HL-60 (cell line): ENCODE measurements around the gene CTNNA3.

ENCODE experiments used
- DNase-seq, 2 experiments: peaks; one replicate each; pipeline ENCODE4 v3.0.0-alpha.2; 2010 to 2020; ENCODE audit warnings: low read depth in 1 of 2, low spot score in 1 of 2
- H3K27ac ChIP-seq: fragments of 250-450 bp; sonication (Bioruptor Pico); replicated peaks from 2 replicates; pipeline ENCODE4 v1.5.1; 2020; ENCODE audit warnings: mild to moderate bottlenecking, moderate library complexity
- H3K27me3 ChIP-seq: fragments of 250-450 bp; sonication (Bioruptor Pico); 2 replicates; pipeline ENCODE4 v1.5.1; 2021; ENCODE audit warnings: mild to moderate bottlenecking, moderate library complexity; ENCODE audit not compliant: insufficient read depth, poor library complexity, severe bottlenecking
- H3K4me3 ChIP-seq: replicated peaks from 2 replicates; pipeline ENCODE4 v1.5.1; 2011; ENCODE audit warnings: mild to moderate bottlenecking, control low read depth, low read length; ENCODE audit not compliant: insufficient read depth
- GABPA ChIP-seq: IDR thresholded peaks from 2 replicates; pipeline ENCODE4 v1.6.1; 2012; ENCODE audit warnings: low read depth
- POLR2AphosphoS5 ChIP-seq: IDR thresholded peaks from 2 replicates; pipeline ENCODE4 v1.6.1; 2012; ENCODE audit warnings: low read depth
- REST ChIP-seq: IDR thresholded peaks from 2 replicates; pipeline ENCODE4 v1.6.1; 2012; ENCODE audit warnings: low read depth; ENCODE audit not compliant: insufficient replicate concordance
- SPI1 ChIP-seq: IDR thresholded peaks from 2 replicates; pipeline ENCODE4 v1.6.1; 2012; ENCODE audit warnings: low read depth, mild to moderate bottlenecking, borderline replicate concordance
- TF ChIP-seq, protein P1 (sequence below): IDR thresholded peaks from one replicate; pipeline ENCODE4 v1.5.1; 2011; ENCODE audit warnings: low read length, control low read depth, inconsistent platforms; ENCODE audit not compliant: insufficient read depth

Gene CTNNA3

GRCh38 chr10:66760941-66761340 lies 935.1 kb downstream of the CTNNA3 start:
- TF ChIP-seq POLR2AphosphoS5 (no peak), REST (no peak), SPI1 (no peak), GABPA (no peak)
- TF ChIP-seq, protein P1, sequence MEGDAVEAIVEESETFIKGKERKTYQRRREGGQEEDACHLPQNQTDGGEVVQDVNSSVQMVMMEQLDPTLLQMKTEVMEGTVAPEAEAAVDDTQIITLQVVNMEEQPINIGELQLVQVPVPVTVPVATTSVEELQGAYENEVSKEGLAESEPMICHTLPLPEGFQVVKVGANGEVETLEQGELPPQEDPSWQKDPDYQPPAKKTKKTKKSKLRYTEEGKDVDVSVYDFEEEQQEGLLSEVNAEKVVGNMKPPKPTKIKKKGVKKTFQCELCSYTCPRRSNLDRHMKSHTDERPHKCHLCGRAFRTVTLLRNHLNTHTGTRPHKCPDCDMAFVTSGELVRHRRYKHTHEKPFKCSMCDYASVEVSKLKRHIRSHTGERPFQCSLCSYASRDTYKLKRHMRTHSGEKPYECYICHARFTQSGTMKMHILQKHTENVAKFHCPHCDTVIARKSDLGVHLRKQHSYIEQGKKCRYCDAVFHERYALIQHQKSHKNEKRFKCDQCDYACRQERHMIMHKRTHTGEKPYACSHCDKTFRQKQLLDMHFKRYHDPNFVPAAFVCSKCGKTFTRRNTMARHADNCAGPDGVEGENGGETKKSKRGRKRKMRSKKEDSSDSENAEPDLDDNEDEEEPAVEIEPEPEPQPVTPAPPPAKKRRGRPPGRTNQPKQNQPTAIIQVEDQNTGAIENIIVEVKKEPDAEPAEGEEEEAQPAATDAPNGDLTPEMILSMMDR, result no peak
- no peak overlapping the region for H3K27ac ChIP-seq
- H3K27me3 ChIP-seq, result no peaks in the 10 kb centered on the region
- no peak for DNase-seq
- no peak overlapping the region for H3K4me3 ChIP-seq

GRCh38 chr10:66755474-66755873 lies 940.5 kb downstream of the CTNNA3 start:
- Histone ChIP-seq H3K27me3 (no peaks in the 10 kb centered on the region), H3K4me3 (no peak overlapping the region), H3K27ac (no peak overlapping the region)
- no peak for DNase-seq
- TF ChIP-seq REST, result no peak
- TF ChIP-seq SPI1, result no peak
- no peak for TF ChIP-seq POLR2AphosphoS5
- no peak for TF ChIP-seq GABPA
- TF ChIP-seq, protein P1, result no peak

DNA sequence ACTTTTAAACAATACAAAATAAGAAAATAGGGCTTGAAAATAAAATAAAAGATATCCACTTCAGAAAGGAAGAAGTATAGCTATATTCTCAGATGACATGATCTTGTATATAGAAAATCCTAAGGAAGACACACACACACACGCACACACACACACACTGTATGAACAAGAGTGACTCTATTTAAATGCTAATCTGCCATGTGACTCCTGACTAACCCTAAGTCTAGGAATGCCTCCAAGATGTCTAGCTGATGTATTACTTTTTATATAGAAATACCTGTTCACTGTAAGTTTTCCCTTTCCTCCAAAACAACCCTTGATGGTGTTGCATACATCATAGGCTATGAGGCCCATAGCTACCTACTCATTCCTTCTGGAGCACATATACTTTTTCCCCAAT lies 943.3 kb downstream of the CTNNA3 start:
- TF ChIP-seq, protein P1, result no peak
- TF ChIP-seq POLR2AphosphoS5 (no peak), REST (no peak), SPI1 (no peak), GABPA (no peak)
- no peaks in the 10 kb centered on the region for H3K27me3 ChIP-seq
- no peak overlapping the region for H3K4me3 ChIP-seq
- DNase-seq, result no peak
- H3K27ac ChIP-seq, result no peak overlapping the region
